CD4-positive, alpha-beta T cell treated with Interleukin-4 for 4 hours (primary cell): Measurements from ENCODE around the gene TSC22D1.
"Not testable (repeated sequence)": the region's sequence is repeated elsewhere in the genome, so short reads cannot be mapped to it uniquely, and the experiment has no call there.

Source experiments
- DNase-seq: peaks from one replicate; pipeline ENCODE4 v3.0.0-alpha.2; 2020

Gene TSC22D1

GRCh38 chr13:44498969-44499368 is 77.2 kb downstream of the TSC22D1 start:
- no peak for DNase-seq

- no peak for DNase-seq
Measured at GRCh38 chr13:44498502-44498901, 77.6 kb downstream of the TSC22D1 start.

- DNase-seq, result no peak
Measured at GRCh38 chr13:44497801-44498200, 78.3 kb downstream of the TSC22D1 start.

- no peak for DNase-seq
Measured at GRCh38 chr13:44493213-44493812, 82.8 kb downstream of the TSC22D1 start.

GRCh38 chr13:44489751-44490150 is 86.4 kb downstream of the TSC22D1 start:
- DNase-seq, result no peak

GRCh38 chr13:44487989-44488388 is 88.1 kb downstream of the TSC22D1 start:
- no peak for DNase-seq

GRCh38 chr13:44484562-44485138 is 91.5 kb downstream of the TSC22D1 start:
- no peak for DNase-seq

- DNase-seq, result no peak
Measured at GRCh38 chr13:44474122-44474910, 101.8 kb downstream of the TSC22D1 start.

- no peak for DNase-seq
Measured at GRCh38 chr13:44471686-44472085, 104.4 kb downstream of the TSC22D1 start.

- peak; percentile 22 for DNase-seq
Measured at GRCh38 chr13:44470638-44471562, 105.2 kb downstream of the TSC22D1 start.

GRCh38 chr13:44468874-44469273 is 107.3 kb downstream of the TSC22D1 start:
- DNase-seq, result no peak

GRCh38 chr13:44465318-44465717 is 110.8 kb downstream of the TSC22D1 start:
- DNase-seq, result no peak

GRCh38 chr13:44464471-44464870 is 111.7 kb downstream of the TSC22D1 start:
- DNase-seq, result no peak

- DNase-seq, result no peak
Measured at GRCh38 chr13:44463759-44464158, 112.4 kb downstream of the TSC22D1 start.

- no peak for DNase-seq
Measured at GRCh38 chr13:44459674-44460073, 116.5 kb downstream of the TSC22D1 start.

- no peak for DNase-seq
Measured at GRCh38 chr13:44458313-44458975, 117.7 kb downstream of the TSC22D1 start.

- not testable (repeated sequence) for DNase-seq
Measured at GRCh38 chr13:44456212-44456611, 119.9 kb downstream of the TSC22D1 start.

- no peak for DNase-seq
Measured at GRCh38 chr13:44455769-44456168, 120.4 kb downstream of the TSC22D1 start.

- no peak for DNase-seq
Measured at GRCh38 chr13:44453881-44454280, 122.2 kb downstream of the TSC22D1 start.

GRCh38 chr13:44453069-44453468 is 123.1 kb downstream of the TSC22D1 start:
- DNase-seq, result no peak

GRCh38 chr13:44452418-44452817 is 123.7 kb downstream of the TSC22D1 start:
- no peak for DNase-seq

- DNase-seq, result no peak
Measured at GRCh38 chr13:44451651-44452050, 124.5 kb downstream of the TSC22D1 start.

GRCh38 chr13:44451126-44451525 is 125.0 kb downstream of the TSC22D1 start:
- no peak for DNase-seq
